ENCODE data around the gene THOC6. TPM values are rescaled to one million over a fixed set of nuclear protein-coding genes. Genes with fewer than 3 reads are reported as not detected.

The THOC6 gene
- total and polyA plus RNA-seq, 2 experiments from 2014 or later = 71.4 to 90.6 TPM

DNA sequence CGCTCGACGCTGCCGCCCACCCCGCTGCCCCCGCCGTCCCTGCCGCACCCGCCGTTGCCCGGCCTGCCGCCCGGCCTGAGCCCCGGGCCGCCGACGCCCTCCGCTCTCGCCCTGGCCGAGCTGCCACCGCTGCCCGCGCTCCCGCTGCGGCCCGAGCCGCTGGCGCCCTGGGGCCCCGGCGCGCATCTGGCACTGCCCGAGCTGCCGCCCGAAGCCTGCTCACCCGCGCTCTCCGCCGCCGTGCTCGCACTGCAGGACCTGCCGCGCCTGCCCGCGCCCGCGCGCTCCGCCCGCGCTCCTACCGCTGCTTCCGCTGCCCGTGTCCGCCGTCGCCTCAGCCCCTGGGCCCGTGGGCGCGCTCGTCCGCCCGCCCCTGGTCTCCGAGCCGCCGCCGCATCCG is 19.5 kb upstream of the THOC6 start:
- Mint-ChIP-seq H3K27ac (no peak overlapping the region), H3K27me3 (ENCODE audit: insufficient read depth, low read depth, poor library complexity) (peaks cover 22% of the 10 kb centered on the region), H3K4me3 (peak overlapping the region; percentile 82; the same call in 2 of the 3 replicates), H3K36me3 (ENCODE audit: low read depth) (peaks cover 13% of the 10 kb centered on the region), H3K9me3 (no peaks in the 10 kb centered on the region), H3K4me1 (peaks cover 35% of the 10 kb centered on the region)
- H3K36me3 ChIP-seq (ENCODE audit: insufficient read depth) = no peaks in the 10 kb centered on the region
- no peak overlapping the region for H3K4me3 ChIP-seq
- H4K20me1 ChIP-seq (replicated peaks; ENCODE audit: insufficient read depth) = no peaks in the 10 kb centered on the region
- TF ChIP-seq STAT1 (IDR thresholded peaks at IDR 0.05; ENCODE audit: unreplicated experiment) (no peak), EZH2 (IDR thresholded peaks at IDR 0.05; ENCODE audit: low read depth, unreplicated experiment) (no peak), ZNF114 (CRISPR knock-in tag; IDR thresholded peaks at IDR 0.05) (no peak), POLR2AphosphoS5 (IDR thresholded peaks at IDR 0.05; ENCODE audit: low read depth) (no peak), ZNF331 (CRISPR knock-in tag; IDR thresholded peaks at IDR 0.05; ENCODE audit: low read depth) (no peak), NANOG (IDR thresholded peaks at IDR 0.05; ENCODE audit: borderline replicate concordance) (no peak)
- TF ChIP-seq, protein P1, sequence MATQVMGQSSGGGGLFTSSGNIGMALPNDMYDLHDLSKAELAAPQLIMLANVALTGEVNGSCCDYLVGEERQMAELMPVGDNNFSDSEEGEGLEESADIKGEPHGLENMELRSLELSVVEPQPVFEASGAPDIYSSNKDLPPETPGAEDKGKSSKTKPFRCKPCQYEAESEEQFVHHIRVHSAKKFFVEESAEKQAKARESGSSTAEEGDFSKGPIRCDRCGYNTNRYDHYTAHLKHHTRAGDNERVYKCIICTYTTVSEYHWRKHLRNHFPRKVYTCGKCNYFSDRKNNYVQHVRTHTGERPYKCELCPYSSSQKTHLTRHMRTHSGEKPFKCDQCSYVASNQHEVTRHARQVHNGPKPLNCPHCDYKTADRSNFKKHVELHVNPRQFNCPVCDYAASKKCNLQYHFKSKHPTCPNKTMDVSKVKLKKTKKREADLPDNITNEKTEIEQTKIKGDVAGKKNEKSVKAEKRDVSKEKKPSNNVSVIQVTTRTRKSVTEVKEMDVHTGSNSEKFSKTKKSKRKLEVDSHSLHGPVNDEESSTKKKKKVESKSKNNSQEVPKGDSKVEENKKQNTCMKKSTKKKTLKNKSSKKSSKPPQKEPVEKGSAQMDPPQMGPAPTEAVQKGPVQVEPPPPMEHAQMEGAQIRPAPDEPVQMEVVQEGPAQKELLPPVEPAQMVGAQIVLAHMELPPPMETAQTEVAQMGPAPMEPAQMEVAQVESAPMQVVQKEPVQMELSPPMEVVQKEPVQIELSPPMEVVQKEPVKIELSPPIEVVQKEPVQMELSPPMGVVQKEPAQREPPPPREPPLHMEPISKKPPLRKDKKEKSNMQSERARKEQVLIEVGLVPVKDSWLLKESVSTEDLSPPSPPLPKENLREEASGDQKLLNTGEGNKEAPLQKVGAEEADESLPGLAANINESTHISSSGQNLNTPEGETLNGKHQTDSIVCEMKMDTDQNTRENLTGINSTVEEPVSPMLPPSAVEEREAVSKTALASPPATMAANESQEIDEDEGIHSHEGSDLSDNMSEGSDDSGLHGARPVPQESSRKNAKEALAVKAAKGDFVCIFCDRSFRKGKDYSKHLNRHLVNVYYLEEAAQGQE (IDR thresholded peaks at IDR 0.05; ENCODE audit: unreplicated experiment) = no peak
- TF ChIP-seq, protein P2, sequence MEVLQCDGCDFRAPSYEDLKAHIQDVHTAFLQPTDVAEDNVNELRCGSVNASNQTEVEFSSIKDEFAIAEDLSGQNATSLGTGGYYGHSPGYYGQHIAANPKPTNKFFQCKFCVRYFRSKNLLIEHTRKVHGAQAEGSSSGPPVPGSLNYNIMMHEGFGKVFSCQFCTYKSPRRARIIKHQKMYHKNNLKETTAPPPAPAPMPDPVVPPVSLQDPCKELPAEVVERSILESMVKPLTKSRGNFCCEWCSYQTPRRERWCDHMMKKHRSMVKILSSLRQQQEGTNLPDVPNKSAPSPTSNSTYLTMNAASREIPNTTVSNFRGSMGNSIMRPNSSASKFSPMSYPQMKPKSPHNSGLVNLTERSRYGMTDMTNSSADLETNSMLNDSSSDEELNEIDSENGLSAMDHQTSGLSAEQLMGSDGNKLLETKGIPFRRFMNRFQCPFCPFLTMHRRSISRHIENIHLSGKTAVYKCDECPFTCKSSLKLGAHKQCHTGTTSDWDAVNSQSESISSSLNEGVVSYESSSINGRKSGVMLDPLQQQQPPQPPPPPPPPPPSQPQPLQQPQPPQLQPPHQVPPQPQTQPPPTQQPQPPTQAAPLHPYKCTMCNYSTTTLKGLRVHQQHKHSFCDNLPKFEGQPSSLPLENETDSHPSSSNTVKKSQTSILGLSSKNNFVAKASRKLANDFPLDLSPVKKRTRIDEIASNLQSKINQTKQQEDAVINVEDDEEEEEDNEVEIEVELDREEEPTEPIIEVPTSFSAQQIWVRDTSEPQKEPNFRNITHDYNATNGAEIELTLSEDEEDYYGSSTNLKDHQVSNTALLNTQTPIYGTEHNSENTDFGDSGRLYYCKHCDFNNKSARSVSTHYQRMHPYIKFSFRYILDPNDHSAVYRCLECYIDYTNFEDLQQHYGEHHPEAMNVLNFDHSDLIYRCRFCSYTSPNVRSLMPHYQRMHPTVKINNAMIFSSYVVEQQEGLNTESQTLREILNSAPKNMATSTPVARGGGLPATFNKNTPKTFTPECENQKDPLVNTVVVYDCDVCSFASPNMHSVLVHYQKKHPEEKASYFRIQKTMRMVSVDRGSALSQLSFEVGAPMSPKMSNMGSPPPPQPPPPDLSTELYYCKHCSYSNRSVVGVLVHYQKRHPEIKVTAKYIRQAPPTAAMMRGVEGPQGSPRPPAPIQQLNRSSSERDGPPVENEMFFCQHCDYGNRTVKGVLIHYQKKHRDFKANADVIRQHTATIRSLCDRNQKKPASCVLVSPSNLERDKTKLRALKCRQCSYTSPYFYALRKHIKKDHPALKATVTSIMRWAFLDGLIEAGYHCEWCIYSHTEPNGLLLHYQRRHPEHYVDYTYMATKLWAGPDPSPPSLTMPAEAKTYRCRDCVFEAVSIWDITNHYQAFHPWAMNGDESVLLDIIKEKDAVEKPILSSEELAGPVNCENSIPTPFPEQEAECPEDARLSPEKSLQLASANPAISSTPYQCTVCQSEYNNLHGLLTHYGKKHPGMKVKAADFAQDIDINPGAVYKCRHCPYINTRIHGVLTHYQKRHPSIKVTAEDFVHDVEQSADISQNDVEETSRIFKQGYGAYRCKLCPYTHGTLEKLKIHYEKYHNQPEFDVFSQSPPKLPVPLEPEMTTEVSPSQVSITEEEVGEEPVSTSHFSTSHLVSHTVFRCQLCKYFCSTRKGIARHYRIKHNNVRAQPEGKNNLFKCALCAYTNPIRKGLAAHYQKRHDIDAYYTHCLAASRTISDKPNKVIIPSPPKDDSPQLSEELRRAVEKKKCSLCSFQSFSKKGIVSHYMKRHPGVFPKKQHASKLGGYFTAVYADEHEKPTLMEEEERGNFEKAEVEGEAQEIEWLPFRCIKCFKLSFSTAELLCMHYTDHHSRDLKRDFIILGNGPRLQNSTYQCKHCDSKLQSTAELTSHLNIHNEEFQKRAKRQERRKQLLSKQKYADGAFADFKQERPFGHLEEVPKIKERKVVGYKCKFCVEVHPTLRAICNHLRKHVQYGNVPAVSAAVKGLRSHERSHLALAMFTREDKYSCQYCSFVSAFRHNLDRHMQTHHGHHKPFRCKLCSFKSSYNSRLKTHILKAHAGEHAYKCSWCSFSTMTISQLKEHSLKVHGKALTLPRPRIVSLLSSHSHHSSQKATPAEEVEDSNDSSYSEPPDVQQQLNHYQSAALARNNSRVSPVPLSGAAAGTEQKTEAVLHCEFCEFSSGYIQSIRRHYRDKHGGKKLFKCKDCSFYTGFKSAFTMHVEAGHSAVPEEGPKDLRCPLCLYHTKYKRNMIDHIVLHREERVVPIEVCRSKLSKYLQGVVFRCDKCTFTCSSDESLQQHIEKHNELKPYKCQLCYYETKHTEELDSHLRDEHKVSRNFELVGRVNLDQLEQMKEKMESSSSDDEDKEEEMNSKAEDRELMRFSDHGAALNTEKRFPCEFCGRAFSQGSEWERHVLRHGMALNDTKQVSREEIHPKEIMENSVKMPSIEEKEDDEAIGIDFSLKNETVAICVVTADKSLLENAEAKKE (CRISPR knock-in tag; IDR thresholded peaks at IDR 0.05) = no peak
- TF ChIP-seq, protein P3, sequence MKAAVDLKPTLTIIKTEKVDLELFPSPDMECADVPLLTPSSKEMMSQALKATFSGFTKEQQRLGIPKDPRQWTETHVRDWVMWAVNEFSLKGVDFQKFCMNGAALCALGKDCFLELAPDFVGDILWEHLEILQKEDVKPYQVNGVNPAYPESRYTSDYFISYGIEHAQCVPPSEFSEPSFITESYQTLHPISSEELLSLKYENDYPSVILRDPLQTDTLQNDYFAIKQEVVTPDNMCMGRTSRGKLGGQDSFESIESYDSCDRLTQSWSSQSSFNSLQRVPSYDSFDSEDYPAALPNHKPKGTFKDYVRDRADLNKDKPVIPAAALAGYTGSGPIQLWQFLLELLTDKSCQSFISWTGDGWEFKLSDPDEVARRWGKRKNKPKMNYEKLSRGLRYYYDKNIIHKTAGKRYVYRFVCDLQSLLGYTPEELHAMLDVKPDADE (IDR thresholded peaks at IDR 0.05) = no peak
- no peaks in the 10 kb centered on the region for H3K27me3 ChIP-seq (ENCODE audit: insufficient read depth)
- no peaks in the 10 kb centered on the region for H3K9me2 ChIP-seq (ENCODE audit: insufficient read depth)
- DNase-seq (ENCODE audit: low spot score) (no peak), ATAC-seq (no peak)
- H2AFZ ChIP-seq = no peak overlapping the region
- H3K27ac ChIP-seq (ENCODE audit: low read depth) = no peak overlapping the region
- peaks cover 25% of the 10 kb centered on the region for H3F3A ChIP-seq (replicated peaks; ENCODE audit: low read depth)
- no peaks in the 10 kb centered on the region for H3K79me2 ChIP-seq (replicated peaks; ENCODE audit: insufficient read depth)
- H3K4me2 ChIP-seq = no peak overlapping the region
- H3K4me1 ChIP-seq (ENCODE audit: insufficient read depth) = peaks cover 37% of the 10 kb centered on the region

Measured in GM23338 (cell line).